ENCODE results near the gene PIGT. TPM values are rescaled to one million over a fixed set of nuclear protein-coding genes. Genes with fewer than 3 reads are reported as not detected.

Gene PIGT
- total and polyA plus RNA-seq, 4 donors: 22.1 to 98.4 (median 81.5) TPM

- Histone ChIP-seq H3K4me3 (ENCODE audit: low read depth, low read length) (no peak overlapping the region), H3K36me3 (ENCODE audit: control insufficient read depth, insufficient read depth, low read length) (no peaks in the 10 kb centered on the region), H3K27me3 (ENCODE audit: control insufficient read depth, insufficient read depth, low read length) (no peaks in the 10 kb centered on the region), H3K27ac (ENCODE audit: low read depth, low read length) (no peak overlapping the region), H3K4me1 (ENCODE audit: control insufficient read depth, insufficient read depth, low read length) (peaks cover 8% of the 10 kb centered on the region), H3K9me3 (ENCODE audit: control insufficient read depth, insufficient read depth, low read length) (no peaks in the 10 kb centered on the region)
- 83% methylated on average over 2 of the region's 3 CpGs for WGBS (ENCODE audit: insufficient coverage)
- no peak for DNase-seq (ENCODE audit: low read depth in 4 of 6, low spot score in 6 of 6)
These were observed 24.5 kb downstream of the PIGT start for GRCh38 chr20:45440424-45440823.

- no peak for DNase-seq (ENCODE audit: low read depth in 4 of 6, low spot score in 6 of 6)
These were observed 25.1 kb downstream of the PIGT start for GRCh38 chr20:45440891-45441685.

GRCh38 chr20:45441746-45442145 lies 25.8 kb downstream of the PIGT start:
- Histone ChIP-seq H3K9me3 (ENCODE audit: control insufficient read depth, insufficient read depth, low read length) (no peaks in the 10 kb centered on the region), H3K4me3 (ENCODE audit: low read depth, low read length) (no peak overlapping the region), H3K36me3 (ENCODE audit: control insufficient read depth, insufficient read depth, low read length) (no peaks in the 10 kb centered on the region), H3K27ac (ENCODE audit: low read depth, low read length) (no peak overlapping the region), H3K27me3 (ENCODE audit: control insufficient read depth, insufficient read depth, low read length) (no peaks in the 10 kb centered on the region), H3K4me1 (ENCODE audit: control insufficient read depth, insufficient read depth, low read length) (peaks cover 5% of the 10 kb centered on the region)
- no CpG with 5 or more reads among the region's 1 CpG for WGBS (ENCODE audit: insufficient coverage)
- no peak for DNase-seq (ENCODE audit: low read depth in 4 of 6, low spot score in 6 of 6)

More at GRCh38 chr20:45440891-45441685, 25.1 kb downstream of the PIGT start:
- Histone ChIP-seq H3K36me3 (ENCODE audit: control insufficient read depth, insufficient read depth, low read length) (no peaks in the 10 kb centered on the region), H3K27ac (ENCODE audit: low read depth, low read length) (no peak overlapping the region), H3K27me3 (ENCODE audit: control insufficient read depth, insufficient read depth, low read length) (no peaks in the 10 kb centered on the region), H3K9me3 (ENCODE audit: control insufficient read depth, insufficient read depth, low read length) (no peaks in the 10 kb centered on the region), H3K4me1 (ENCODE audit: control insufficient read depth, insufficient read depth, low read length) (peaks cover 8% of the 10 kb centered on the region), H3K4me3 (ENCODE audit: low read depth, low read length) (no peak overlapping the region)
- WGBS (ENCODE audit: insufficient coverage): 75% methylated on average over 4 of the region's 5 CpGs

GRCh38 chr20:45444050-45444449 lies 28.1 kb downstream of the PIGT start:
- no peaks in the 10 kb centered on the region for H3K9me3 ChIP-seq (ENCODE audit: control insufficient read depth, insufficient read depth, low read length)
- no peak overlapping the region for H3K27ac ChIP-seq (ENCODE audit: low read depth, low read length)
- H3K36me3 ChIP-seq (ENCODE audit: control insufficient read depth, insufficient read depth, low read length): no peaks in the 10 kb centered on the region

GRCh38 chr20:45445805-45446562 lies 30.0 kb downstream of the PIGT start:
- WGBS (ENCODE audit: insufficient coverage): 73% methylated on average over 5 of the region's 7 CpGs
- Histone ChIP-seq H3K4me1 (ENCODE audit: control insufficient read depth, insufficient read depth, low read length) (no peaks in the 10 kb centered on the region), H3K27ac (ENCODE audit: low read depth, low read length) (no peak overlapping the region), H3K27me3 (ENCODE audit: control insufficient read depth, insufficient read depth, low read length) (no peaks in the 10 kb centered on the region), H3K9me3 (ENCODE audit: control insufficient read depth, insufficient read depth, low read length) (no peaks in the 10 kb centered on the region), H3K36me3 (ENCODE audit: control insufficient read depth, insufficient read depth, low read length) (no peaks in the 10 kb centered on the region), H3K4me3 (ENCODE audit: low read depth, low read length) (no peak overlapping the region)
- DNase-seq (ENCODE audit: low read depth in 4 of 6, low spot score in 6 of 6): no peak

More at GRCh38 chr20:45444050-45444449, 28.1 kb downstream of the PIGT start:
- Histone ChIP-seq H3K4me3 (ENCODE audit: low read depth, low read length) (no peak overlapping the region), H3K27me3 (ENCODE audit: control insufficient read depth, insufficient read depth, low read length) (no peaks in the 10 kb centered on the region), H3K4me1 (ENCODE audit: control insufficient read depth, insufficient read depth, low read length) (no peaks in the 10 kb centered on the region)
- DNase-seq (ENCODE audit: low read depth in 4 of 6, low spot score in 6 of 6): no peak

- no peaks in the 10 kb centered on the region for H3K9me3 ChIP-seq (ENCODE audit: control insufficient read depth, insufficient read depth, low read length)
- H3K4me1 ChIP-seq (ENCODE audit: control insufficient read depth, insufficient read depth, low read length): no peaks in the 10 kb centered on the region
- H3K4me3 ChIP-seq (ENCODE audit: low read depth, low read length): no peak overlapping the region
- H3K27ac ChIP-seq (ENCODE audit: low read depth, low read length): no peak overlapping the region
- DNase-seq (ENCODE audit: low read depth in 4 of 6, low spot score in 6 of 6): no peak
- no peaks in the 10 kb centered on the region for H3K36me3 ChIP-seq (ENCODE audit: control insufficient read depth, insufficient read depth, low read length)
- WGBS (ENCODE audit: insufficient coverage): no CpG with 5 or more reads among the region's 6 CpGs
- H3K27me3 ChIP-seq (ENCODE audit: control insufficient read depth, insufficient read depth, low read length): no peaks in the 10 kb centered on the region
These were observed 32.3 kb downstream of the PIGT start for GRCh38 chr20:45448270-45448669.

- Histone ChIP-seq H3K27me3 (ENCODE audit: control insufficient read depth, insufficient read depth, low read length) (no peaks in the 10 kb centered on the region), H3K4me3 (ENCODE audit: low read depth, low read length) (no peak overlapping the region), H3K36me3 (ENCODE audit: control insufficient read depth, insufficient read depth, low read length) (no peaks in the 10 kb centered on the region), H3K27ac (ENCODE audit: low read depth, low read length) (no peak overlapping the region), H3K4me1 (ENCODE audit: control insufficient read depth, insufficient read depth, low read length) (no peaks in the 10 kb centered on the region), H3K9me3 (ENCODE audit: control insufficient read depth, insufficient read depth, low read length) (no peaks in the 10 kb centered on the region)
- DNase-seq (ENCODE audit: low read depth in 4 of 6, low spot score in 6 of 6): no peak
- WGBS (ENCODE audit: insufficient coverage): 57% methylated on average over 2 of the region's 3 CpGs
These were observed 33.6 kb downstream of the PIGT start for GRCh38 chr20:45449528-45449927.

GRCh38 chr20:45450097-45450818 lies 34.3 kb downstream of the PIGT start:
- Histone ChIP-seq H3K4me3 (ENCODE audit: low read depth, low read length) (no peak overlapping the region), H3K36me3 (ENCODE audit: control insufficient read depth, insufficient read depth, low read length) (no peaks in the 10 kb centered on the region), H3K9me3 (ENCODE audit: control insufficient read depth, insufficient read depth, low read length) (no peaks in the 10 kb centered on the region), H3K27ac (ENCODE audit: low read depth, low read length) (no peak overlapping the region), H3K4me1 (ENCODE audit: control insufficient read depth, insufficient read depth, low read length) (no peaks in the 10 kb centered on the region), H3K27me3 (ENCODE audit: control insufficient read depth, insufficient read depth, low read length) (no peaks in the 10 kb centered on the region)
- DNase-seq (ENCODE audit: low read depth in 4 of 6, low spot score in 6 of 6): peak in 2 of 6 donors; percentile 15 to 18
- 88% methylated on average over 4 of the region's 5 CpGs for WGBS (ENCODE audit: insufficient coverage)

- Histone ChIP-seq H3K9me3 (ENCODE audit: control insufficient read depth, insufficient read depth, low read length) (no peaks in the 10 kb centered on the region), H3K27ac (ENCODE audit: low read depth, low read length) (no peak overlapping the region), H3K27me3 (ENCODE audit: control insufficient read depth, insufficient read depth, low read length) (no peaks in the 10 kb centered on the region), H3K36me3 (ENCODE audit: control insufficient read depth, insufficient read depth, low read length) (no peaks in the 10 kb centered on the region), H3K4me1 (ENCODE audit: control insufficient read depth, insufficient read depth, low read length) (no peaks in the 10 kb centered on the region), H3K4me3 (ENCODE audit: low read depth, low read length) (no peak overlapping the region)
- WGBS (ENCODE audit: insufficient coverage): no CpG with 5 or more reads among the region's 4 CpGs
- DNase-seq (ENCODE audit: low read depth in 4 of 6, low spot score in 6 of 6): no peak
These were observed 36.3 kb downstream of the PIGT start for GRCh38 chr20:45452238-45452637.
